H1 (cell line): Measurements from ENCODE around the gene MDC1. TPM values are rescaled to one million over a fixed set of nuclear protein-coding genes. Genes with fewer than 3 reads are reported as not detected.

ENCODE experiments used
- SAP30 ChIP-seq: fragments of 300-600 bp; sonication (generic); IDR thresholded peaks from 2 replicates; pipeline ENCODE4 v1.7.1; 2012; ENCODE audit warnings: low read length, moderate library complexity, mild to moderate bottlenecking, inconsistent platforms; ENCODE audit not compliant: insufficient read depth, insufficient replicate concordance
- polyA plus RNA-seq, 7 experiments: library from polyadenylated mRNA; depleted of rRNA in 3 of 7; stranded (reverse) in 5 of 7; unstranded in 2 of 7; fragments of >200 nt in 5 of 7; fragments of 200-250 nt in 2 of 7; gene quantifications; 1 replicate in 5 of 7; 2 replicates in 1 of 7; 4 replicates in 1 of 7; pipeline versions ENCODE4 v1.2.1 to v1.2.3, GENCODE V29; 2011 to 2013; ENCODE audit warnings: missing spikeins in 2 of 7, mixed read lengths in 2 of 7
- total RNA-seq: library from RNA; stranded (reverse); fragmentation: NEBNext Ultra II Directional; extraction: Animal tissue kit (Norgen Biotek cat#: 25700); gene quantifications from 2 replicates; pipeline ENCODE4 v1.2.1, GENCODE V29; 2021

Gene MDC1
- total and polyA plus RNA-seq, 2 of the 8 experiments (the other 6 are each of a cell fraction or from before 2014, with no cell fraction given): 29.9 to 81.1 TPM

DNA sequence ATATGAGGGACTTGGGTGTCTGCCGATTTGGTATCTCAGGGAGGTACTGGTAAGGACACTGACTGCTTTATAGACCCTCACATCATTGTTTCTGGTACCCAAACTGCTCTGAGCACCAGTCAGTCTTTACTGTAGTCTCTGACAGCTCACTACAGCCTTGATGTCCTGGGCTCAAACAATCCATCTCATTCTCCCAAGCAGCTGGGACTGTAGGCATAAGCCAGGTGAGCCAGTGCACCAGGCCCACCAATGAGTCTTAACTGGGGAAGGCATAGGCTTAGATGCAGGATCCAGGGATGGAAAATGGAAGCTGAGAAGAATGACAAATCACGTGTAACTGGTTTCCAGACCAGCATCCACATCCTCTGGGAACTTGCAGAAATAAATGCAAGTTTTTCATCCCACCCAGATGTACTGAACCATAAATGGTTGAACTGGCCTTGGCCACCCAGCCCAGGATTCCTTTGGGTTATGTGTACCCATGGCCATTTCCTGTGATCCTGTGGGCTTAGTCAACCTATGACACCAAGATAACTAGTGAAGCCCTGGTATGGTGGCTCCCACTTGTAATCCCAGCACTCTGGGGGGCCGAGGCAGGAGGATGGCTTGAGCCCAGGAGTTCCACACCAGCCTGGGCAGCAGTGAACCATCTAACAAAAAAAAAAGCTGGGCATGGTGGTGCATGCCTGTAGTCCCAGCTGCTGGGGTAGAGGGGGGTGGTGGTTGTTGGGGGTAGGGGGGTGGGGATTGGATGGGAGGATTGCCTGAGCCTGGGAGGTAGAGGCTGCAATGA lies 8.8 kb upstream of the MDC1 start (continued):
- no peak for TF ChIP-seq SAP30
- TF ChIP-seq, all 59 proteins: peak for 4
